SHP77 (cell line): ENCODE data around the gene CDR2.

Experiments
- DNase-seq, 2 experiments: peaks; one replicate each; lab custom pipeline; 2025; lab: John Stamatoyannopoulos, UW

CDR2 gene

DNA sequence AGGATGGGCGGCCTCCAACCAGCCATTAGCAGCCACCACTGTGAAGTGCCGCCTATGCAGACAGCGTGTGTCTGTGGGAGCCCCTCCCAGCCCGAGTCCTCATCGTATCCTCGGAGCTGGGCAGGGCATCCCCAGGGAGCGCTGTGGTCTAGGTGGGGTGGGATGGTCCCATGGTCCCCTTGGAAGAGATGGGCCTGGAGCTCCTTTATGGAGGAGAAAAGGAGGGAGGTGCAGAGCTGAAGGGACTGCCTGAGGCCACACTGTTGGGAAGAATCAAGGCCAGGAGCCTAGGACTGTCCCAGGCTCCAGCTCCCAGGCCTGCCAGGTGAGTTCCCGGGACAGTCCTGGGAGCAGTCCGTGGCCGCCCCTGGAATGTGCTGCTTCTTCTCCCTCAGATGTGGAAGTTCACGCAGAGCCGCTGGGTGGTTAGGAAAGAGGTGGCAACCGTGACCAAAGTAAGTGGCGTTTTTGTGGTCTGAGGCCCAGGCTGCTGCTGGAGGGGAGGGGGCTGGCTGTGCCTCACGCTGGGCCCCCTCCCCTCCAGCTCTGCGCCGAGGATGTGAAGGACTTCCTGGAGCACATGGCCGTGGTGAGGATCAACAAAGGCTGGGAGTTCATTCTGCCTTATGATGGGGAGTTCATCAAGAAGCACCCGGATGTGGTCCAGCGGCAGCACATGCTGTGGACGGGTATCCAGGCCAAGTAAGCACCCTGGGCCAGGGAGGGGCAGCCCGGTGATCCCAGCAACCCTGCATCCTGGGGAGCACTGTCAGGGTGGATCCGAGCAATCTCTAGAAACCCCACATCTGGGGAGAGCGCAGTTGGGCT, 50.2 kb downstream of the CDR2 start:
- no peak for DNase-seq

- DNase-seq = no peak
Measured at GRCh38 chr16:22323173-22323958, 51.1 kb downstream of the CDR2 start.

DNA sequence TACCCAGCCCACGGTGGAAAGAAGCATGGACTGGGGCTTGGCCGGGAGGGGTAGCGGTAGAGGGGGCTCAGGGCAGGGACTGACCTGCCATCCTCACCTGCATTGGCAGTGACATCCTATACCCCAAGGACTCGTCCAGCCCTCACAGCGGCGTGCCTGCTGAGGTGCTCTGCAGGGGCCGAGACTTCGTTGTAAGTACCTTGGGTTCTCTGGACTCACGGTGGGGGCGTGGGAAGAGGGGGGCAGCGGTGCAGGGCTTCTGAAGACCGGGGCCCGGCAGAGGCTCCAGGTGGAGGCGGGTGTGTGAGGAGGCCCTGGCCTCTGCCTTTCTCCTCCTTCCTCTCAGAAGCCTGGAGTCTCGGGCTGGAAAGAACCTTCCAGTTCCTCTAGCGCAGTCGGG, 51.7 kb downstream of the CDR2 start:
- DNase-seq = no peak

DNA sequence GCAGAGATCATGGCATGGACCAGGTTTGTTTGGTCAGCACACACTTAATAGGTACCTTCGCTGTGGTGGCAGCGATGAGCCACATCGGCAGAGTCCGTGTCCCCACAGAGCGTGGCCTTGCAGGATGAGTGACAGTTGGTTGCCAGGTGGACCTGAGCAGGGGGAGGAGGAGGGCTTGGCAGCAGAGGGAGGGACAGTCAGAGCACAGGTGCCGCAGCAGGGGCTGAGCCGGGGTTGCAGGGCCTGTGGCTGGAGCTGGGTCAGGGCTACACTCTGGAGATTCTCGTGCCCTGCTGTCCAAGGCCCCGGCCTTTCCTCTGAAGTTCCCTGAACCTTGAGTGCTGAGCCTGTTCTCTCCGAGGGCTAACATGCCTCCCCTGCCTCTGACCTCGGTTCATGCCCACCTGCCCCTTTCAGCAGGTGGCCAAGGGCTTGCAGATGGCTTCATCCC, 52.4 kb downstream of the CDR2 start:
- no peak for DNase-seq

GRCh38 chr16:22321340-22322001, 52.9 kb downstream of the CDR2 start:
- peak; percentile 31 to 44 for DNase-seq

DNA sequence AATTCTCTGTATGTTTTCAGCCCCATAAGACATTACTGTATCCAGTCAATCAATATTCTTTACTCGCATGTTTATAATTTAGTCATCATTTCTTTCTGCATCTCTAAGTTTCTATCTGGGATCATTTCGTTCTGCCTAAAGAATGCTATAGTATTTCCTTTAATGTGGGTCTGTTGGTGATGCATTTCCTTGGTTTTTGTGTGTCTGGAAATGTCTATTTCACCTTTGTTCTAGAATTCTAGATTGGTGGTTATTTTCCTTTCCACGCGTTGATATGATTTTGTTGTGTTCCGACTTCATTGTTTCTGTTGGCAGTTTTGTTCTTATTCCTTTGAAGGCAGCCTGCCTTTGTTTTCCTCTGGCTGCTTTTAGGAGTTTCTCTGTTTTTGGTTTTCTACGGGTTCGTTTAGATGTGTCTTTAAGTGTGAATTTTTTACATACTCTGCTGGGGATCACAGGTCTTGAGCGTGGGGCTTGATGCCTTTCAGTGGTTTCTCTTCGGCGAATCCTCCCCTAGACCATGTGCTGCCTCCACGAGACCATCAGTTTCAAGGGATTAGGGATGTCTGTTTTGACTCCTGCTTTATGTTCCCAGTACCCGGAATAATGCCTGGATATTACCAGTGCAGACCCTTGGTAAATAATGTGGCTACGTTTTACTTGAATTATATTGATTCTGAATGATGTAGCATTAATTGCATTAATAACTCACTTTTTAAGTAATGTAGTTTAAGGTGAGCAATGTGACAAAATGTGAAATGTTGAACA, 53.7 kb downstream of the CDR2 start:
- no peak for DNase-seq

- peak in 1 of 2 experiments; percentile 0 for DNase-seq
Measured at GRCh38 chr16:22318690-22319358, 55.6 kb downstream of the CDR2 start.

DNA sequence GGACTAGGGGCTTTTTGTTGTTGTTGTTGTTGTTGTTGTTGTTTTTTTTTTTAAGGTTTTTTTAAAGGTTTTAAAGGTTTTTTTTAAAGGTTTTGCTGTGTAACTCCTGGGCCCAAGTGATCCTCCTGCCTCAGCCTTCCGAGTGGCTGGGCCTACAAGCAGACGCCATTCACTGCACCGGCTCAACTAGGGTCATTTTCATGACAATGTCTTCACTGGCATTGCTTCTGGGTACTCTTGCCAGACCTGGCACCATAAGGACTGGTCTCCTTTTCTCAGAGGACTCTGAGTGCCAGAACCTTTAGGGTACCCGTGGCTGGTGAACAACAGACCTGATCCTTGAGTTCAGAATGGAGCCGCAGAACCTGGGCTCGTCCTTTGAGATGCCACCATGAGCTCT, 56.8 kb downstream of the CDR2 start:
- no peak for DNase-seq

- DNase-seq = no peak
Measured at GRCh38 chr16:22317001-22317530, 57.4 kb downstream of the CDR2 start.

DNA sequence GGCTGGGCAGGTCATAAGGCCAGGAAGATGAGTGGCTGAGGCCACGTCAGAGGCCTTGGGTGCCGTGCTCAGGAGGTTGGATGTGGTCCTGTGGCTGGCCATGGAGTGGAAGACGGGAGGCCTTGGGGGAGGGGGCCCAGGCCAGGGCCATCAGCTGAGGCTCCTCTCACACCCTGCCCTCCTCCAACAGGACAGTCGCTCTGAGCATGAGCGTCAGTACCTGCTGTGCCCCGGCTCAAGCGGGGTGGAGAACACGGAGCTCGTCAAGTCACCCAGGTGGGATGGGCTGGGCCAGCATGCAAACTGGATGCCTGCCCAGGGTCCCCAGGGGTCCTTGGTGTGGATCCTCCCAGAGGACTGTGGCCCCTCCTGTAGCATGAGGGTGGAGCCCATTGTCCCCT, 58.0 kb downstream of the CDR2 start:
- DNase-seq = no peak

DNA sequence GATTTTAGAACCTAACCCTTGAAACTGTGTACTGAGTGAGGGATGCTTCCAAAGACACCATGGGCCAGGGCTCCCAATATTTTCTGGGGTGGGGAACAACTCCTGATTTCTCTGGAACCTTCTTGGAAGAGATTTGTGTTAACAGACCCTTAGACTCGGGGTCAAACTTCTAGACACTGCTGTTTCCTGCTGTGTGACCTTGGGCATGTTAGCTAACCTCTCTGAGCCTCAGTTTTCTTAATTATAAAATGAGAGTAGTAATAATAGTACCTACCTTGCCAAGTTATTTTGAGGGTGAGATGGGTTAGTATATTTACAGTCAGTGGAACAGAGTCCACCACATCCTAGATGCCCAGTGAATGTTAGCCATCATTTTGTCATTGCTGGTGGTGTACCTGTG, 58.4 kb downstream of the CDR2 start:
- DNase-seq = no peak

GRCh38 chr16:22314661-22315626, 59.5 kb downstream of the CDR2 start:
- no peak for DNase-seq

- DNase-seq = no peak
Measured at GRCh38 chr16:22313876-22314470, 60.4 kb downstream of the CDR2 start.

DNA sequence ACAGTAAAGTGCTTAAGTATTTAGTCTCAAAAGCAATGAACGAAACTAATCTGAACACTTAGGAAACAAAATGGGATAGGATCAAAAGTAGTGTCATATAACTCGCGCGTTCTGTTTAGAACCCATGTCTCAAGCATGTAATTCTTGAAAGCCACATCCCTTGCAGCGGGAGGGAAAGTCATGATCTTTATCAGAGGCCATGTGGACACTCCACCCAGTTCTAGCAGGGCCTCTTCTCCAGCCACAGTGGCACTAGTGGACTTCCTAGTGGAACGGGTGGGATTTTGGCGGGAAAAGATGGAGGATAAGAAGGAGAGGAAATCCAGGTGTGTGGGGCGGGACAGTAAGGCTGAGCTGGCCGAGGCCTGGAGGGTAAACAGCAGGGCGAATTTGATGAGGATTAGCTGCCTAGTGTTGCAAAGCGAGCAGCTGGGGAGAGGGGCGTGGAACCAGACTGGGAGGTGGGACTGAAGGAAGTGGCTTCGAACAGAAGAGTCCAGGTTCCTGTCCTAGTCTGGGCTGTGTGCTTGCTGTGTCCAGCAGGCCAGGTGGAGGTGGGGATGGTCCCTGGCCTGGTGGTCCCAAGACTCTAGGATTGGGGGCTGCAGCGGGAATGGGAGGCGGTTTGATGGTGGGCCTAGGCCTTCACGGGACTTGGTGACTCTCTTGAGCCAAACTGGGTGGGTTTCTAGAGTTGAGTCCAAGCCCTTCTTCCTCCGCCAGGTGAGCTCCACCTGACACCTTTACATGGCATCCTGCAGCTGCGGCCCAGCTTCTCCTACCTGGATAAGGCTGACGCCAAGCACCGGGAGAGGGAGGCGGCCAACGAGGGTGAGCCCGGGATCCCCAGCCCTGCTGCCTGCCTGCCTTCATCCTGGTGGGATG, 61.3 kb downstream of the CDR2 start:
- DNase-seq = no peak

DNA sequence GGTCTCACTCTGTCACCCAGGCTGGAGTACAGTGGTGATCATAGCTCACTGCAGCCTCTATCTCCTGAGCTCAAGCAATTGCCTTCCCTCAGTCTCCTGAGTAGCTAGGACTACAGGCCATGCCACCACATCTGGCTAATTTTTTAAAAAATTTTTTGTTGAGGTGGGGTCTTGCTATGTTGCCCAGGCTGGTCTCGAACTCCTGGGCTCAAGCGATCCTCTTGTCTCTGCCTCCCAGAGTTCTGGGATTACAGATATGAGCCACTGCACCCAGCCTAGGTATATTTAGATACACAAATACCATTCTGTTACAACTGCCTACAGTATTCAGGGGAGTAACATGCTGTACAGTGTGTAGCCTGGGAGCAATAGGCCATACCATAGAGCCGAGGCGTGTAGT, 62.9 kb downstream of the CDR2 start:
- DNase-seq = no peak

- DNase-seq = no peak
Measured at GRCh38 chr16:22308824-22309520, 65.4 kb downstream of the CDR2 start.

DNA sequence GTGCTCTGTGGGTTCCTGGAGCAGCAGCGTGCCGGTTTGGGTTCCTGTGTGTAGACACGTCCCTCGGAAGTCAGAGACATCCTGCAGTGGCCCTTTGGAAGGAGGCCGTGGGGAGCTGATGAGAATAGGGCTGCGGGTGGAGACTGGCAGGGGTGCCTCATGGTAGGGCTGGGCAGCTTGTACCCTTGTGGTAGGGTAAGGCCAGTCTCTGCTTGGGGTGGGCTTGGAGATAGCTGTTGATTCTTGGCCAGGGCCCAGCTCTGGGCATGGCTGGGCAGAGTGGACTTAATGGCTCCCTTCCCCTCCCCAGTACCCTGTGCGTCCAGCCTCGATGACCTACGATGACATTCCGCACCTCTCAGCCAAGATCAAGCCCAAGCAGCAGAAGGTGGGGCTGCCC, 66.6 kb downstream of the CDR2 start:
- DNase-seq = no peak

GRCh38 chr16:22306788-22307187, 67.6 kb downstream of the CDR2 start:
- no peak for DNase-seq
